ENCODE data around the gene SLC40A1. TPM values are rescaled to one million over a fixed set of nuclear protein-coding genes. Genes with fewer than 3 reads are reported as not detected.

Gene SLC40A1
- total and polyA plus RNA-seq, 2 experiments from 2014 or later = 0.80 to 11.5 TPM

DNA sequence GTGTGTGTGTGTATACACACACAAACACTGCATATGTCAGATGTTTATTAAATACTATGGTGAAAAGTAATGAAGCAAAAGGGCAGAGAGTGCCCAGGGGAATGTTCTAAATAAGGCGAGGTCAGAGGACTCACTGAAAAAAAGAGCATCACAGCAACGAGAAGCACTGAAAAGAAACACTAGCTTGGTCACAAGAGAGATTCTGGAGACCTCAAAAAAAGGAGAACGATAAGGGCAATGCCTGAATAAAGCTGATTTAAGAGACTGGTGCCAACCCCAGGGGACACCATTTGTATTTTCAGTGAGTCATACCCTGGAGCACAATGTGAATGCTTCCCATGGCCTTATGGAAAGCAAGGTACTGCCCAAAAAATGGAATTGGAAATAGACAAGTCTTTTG is 14.5 kb downstream of the SLC40A1 start:
- TF ChIP-seq, protein P1, sequence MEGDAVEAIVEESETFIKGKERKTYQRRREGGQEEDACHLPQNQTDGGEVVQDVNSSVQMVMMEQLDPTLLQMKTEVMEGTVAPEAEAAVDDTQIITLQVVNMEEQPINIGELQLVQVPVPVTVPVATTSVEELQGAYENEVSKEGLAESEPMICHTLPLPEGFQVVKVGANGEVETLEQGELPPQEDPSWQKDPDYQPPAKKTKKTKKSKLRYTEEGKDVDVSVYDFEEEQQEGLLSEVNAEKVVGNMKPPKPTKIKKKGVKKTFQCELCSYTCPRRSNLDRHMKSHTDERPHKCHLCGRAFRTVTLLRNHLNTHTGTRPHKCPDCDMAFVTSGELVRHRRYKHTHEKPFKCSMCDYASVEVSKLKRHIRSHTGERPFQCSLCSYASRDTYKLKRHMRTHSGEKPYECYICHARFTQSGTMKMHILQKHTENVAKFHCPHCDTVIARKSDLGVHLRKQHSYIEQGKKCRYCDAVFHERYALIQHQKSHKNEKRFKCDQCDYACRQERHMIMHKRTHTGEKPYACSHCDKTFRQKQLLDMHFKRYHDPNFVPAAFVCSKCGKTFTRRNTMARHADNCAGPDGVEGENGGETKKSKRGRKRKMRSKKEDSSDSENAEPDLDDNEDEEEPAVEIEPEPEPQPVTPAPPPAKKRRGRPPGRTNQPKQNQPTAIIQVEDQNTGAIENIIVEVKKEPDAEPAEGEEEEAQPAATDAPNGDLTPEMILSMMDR (IDR thresholded peaks at IDR 0.05; ENCODE audit: low read depth, low read length) = no peak
- Histone ChIP-seq H3K9me3 (ENCODE audit: low read depth) (no peaks in the 10 kb centered on the region), H3K4me3 (no peak overlapping the region), H3K27ac (no peak overlapping the region), H3K27me3 (peaks cover 49% of the 10 kb centered on the region), H3K36me3 (no peaks in the 10 kb centered on the region), H3K4me1 (ENCODE audit: low read depth) (no peaks in the 10 kb centered on the region)
- DNase-seq (ENCODE audit: low read depth in 1 of 2, low spot score in 1 of 2) = peak in 1 of 2 donors; percentile 35

DNA sequence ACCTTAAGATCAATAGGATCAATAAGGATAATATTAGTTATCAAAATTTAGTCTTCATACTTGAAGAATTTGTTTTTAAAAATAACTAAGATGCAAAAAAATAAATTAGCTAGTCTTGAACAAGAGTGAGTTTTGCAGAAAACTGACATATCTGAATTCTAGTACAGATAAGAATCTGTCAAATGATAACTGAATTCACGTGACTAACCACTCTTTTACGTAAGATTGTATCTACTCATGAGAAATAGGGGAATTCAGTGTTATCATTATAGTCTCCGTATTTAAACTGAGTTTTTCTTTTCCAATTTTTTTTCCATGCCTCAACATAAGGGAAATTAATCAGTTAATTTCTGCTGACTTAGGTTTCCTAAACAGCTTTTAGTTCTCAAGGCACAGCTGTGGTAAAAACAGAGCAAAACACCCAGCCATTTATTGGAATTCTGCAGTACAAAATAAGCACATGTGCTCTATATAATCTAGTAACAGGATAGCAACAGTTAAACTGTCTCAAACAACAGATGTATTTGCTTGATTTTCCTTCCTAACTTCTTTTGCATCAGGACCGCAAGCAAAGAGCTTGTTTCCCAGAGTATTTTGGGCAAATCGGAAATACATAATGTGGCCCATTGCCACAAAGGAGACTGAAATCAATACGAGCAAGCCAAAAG is 19.1 kb downstream of the SLC40A1 start:
- no peaks in the 10 kb centered on the region for H3K9me3 ChIP-seq (ENCODE audit: low read depth)
- TF ChIP-seq, protein P1 (IDR thresholded peaks at IDR 0.05; ENCODE audit: low read depth, low read length) = no peak
- no peaks in the 10 kb centered on the region for H3K36me3 ChIP-seq
- peak in 1 of 2 donors; percentile 19 for DNase-seq (ENCODE audit: low read depth in 1 of 2, low spot score in 1 of 2)
- no peak overlapping the region for H3K4me3 ChIP-seq
- H3K27me3 ChIP-seq = peaks cover 21% of the 10 kb centered on the region
- H3K27ac ChIP-seq = no peak overlapping the region
- no peaks in the 10 kb centered on the region for H3K4me1 ChIP-seq (ENCODE audit: low read depth)

DNA sequence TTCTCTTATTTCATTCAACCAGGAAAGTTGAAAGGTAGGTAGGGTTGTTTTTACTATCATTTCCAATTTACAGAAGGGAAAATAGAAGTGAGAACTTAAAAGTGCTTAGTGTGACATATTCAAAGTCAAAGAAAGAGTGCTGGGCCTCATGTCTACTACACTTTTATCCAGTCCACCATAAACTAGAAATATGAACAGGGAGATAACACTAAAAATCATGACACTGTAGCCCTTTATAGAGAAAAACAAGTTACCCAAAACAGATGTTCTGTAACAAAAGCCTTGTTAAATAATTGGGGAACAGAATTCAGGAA is 20.4 kb downstream of the SLC40A1 start:
- Histone ChIP-seq H3K9me3 (ENCODE audit: low read depth) (no peaks in the 10 kb centered on the region), H3K36me3 (no peaks in the 10 kb centered on the region), H3K4me3 (no peak overlapping the region), H3K27me3 (peaks cover 14% of the 10 kb centered on the region), H3K4me1 (ENCODE audit: low read depth) (no peaks in the 10 kb centered on the region), H3K27ac (no peak overlapping the region)
- DNase-seq (ENCODE audit: low read depth in 1 of 2, low spot score in 1 of 2) = no peak
- TF ChIP-seq, protein P1 (IDR thresholded peaks at IDR 0.05; ENCODE audit: low read depth, low read length) = no peak

DNA sequence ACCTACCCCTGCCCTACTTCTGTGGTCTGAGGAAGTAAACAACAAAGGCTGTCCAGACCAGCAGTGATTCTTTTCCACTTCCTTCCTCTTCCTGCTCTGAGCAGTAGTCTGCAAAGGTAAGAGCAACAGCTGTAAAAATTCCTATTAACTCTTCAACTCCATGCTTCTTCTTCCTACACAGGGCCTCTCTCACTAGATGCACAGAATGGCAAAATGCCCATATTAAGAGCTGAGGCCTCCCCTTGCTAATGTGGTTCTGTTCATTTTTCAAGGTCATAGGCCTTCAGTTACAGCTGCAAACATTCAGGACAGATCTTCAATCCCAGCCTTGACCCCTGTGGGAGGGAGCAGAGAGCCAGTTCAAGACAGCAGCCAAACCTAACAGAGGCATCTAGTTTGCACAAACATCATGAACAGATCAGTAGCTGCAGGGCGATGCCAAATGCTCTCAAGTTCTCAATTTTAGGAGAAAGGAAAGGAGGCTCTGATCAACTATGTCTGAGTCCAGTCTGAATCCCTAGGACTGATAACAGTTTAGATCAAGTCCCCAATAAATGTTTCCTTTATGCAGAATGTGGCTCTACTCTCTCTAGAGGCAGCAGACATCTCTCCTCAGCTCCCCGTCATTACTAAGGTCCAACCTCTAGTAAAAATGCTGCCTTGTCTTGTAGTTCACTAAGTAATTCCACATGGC is 20.9 kb downstream of the SLC40A1 start:
- Histone ChIP-seq H3K4me1 (ENCODE audit: low read depth) (no peaks in the 10 kb centered on the region), H3K27me3 (peaks cover 11% of the 10 kb centered on the region), H3K4me3 (no peak overlapping the region), H3K27ac (no peak overlapping the region), H3K9me3 (ENCODE audit: low read depth) (no peaks in the 10 kb centered on the region), H3K36me3 (no peaks in the 10 kb centered on the region)
- TF ChIP-seq, protein P1 (IDR thresholded peaks at IDR 0.05; ENCODE audit: low read depth, low read length) = no peak
- peak in 1 of 2 donors; percentile 43 for DNase-seq (ENCODE audit: low read depth in 1 of 2, low spot score in 1 of 2)

DNA sequence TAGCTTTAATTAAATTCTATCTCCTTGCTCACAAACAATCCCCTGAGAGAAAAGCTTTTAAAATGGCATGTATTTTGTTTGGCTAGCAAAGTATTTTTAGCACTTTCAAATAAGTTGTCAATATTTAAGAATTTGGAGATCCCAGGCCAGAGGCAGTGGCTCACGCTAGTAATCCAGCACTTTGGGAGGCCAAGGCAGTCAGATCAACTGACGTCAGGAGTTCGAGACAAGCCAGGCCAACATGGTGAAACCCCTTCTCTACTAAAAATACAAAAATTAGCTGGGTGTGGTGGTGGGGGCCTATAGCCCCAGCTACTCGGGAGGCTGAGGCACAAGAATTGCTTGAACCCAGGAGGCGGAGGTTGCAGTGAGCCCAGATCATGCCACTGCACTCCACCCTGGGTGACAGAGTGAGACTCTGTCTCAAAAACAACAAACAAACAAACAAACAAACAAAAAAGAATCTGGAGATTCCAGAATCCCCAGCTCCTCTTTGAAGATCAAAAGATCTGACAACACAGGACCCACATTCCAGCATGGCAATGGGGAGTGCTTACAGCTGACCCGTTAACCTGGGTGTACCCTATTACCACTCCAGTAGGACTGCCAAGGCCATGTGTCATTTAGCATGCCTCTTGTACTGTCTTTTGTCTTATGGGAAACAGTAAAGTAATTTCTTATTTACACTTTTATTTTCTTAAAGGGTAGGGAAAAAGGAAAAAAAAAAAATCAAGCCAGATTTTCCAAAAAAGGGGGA is 21.9 kb downstream of the SLC40A1 start:
- H3K4me1 ChIP-seq (ENCODE audit: low read depth) = no peaks in the 10 kb centered on the region
- TF ChIP-seq, protein P1 (IDR thresholded peaks at IDR 0.05; ENCODE audit: low read depth, low read length) = no peak
- H3K4me3 ChIP-seq = no peak overlapping the region
- no peaks in the 10 kb centered on the region for H3K9me3 ChIP-seq (ENCODE audit: low read depth)
- DNase-seq (ENCODE audit: low read depth in 1 of 2, low spot score in 1 of 2) = no peak
- no peak overlapping the region for H3K27ac ChIP-seq
- peaks cover 9% of the 10 kb centered on the region for H3K27me3 ChIP-seq
- H3K36me3 ChIP-seq = no peaks in the 10 kb centered on the region
